Activated naive CD8-positive, alpha-beta T cell treated with anti-CD3 and anti-CD28 coated beads, Interleukin-2, amount 10 ng/mL, durations not matched to agents 7 days and 5 days (primary cell): ENCODE measurements around the gene NRN1. TPM values are rescaled to one million over a fixed set of nuclear protein-coding genes. Genes with fewer than 3 reads are reported as not detected.
"Not testable (repeated sequence)": the region's sequence is repeated elsewhere in the genome, so short reads cannot be mapped to it uniquely, and the experiment has no call there.

Source experiments
- ATAC-seq: fragments of 150-1000 bp; cut with Tn5 transposase; one replicate; pipeline ENCODE4 v1.10.0; 2021; ENCODE audit warnings: low read depth, moderate library complexity
- POLR2A ChIA-PET: fragments of 350-600 bp; sonication (Branson Sonifier 250); formaldehyde crosslinking; loops from one replicate; lab custom pipeline; 2021; ENCODE audit warnings: antibody characterized with exemption; lab: Charles Lee
- DNase-seq: peaks from one replicate; pipeline ENCODE4 v3.0.0; 2021
- H3K27ac Mint-ChIP-seq: one replicate; pipeline ENCODE4 v1.8.0; 2022; ENCODE audit warnings: mild to moderate bottlenecking, mixed read lengths
- H3K27me3 Mint-ChIP-seq: one replicate; pipeline ENCODE4 v1.8.0; 2022; ENCODE audit warnings: mild to moderate bottlenecking, moderate library complexity, mixed read lengths
- H3K36me3 Mint-ChIP-seq: one replicate; pipeline ENCODE4 v1.8.0; 2021; ENCODE audit warnings: mild to moderate bottlenecking, mixed read lengths
- H3K4me1 Mint-ChIP-seq: one replicate; pipeline ENCODE4 v1.8.0; 2021; ENCODE audit warnings: mixed read lengths
- H3K4me3 Mint-ChIP-seq: one replicate; pipeline ENCODE4 v1.8.0; 2022; ENCODE audit warnings: mild to moderate bottlenecking, moderate library complexity, mixed read lengths
- H3K9me3 Mint-ChIP-seq: one replicate; pipeline ENCODE4 v1.8.0; 2021; ENCODE audit warnings: mixed read lengths
- total RNA-seq, 2 experiments: library from RNA; stranded (reverse); gene quantifications; one replicate each; pipeline ENCODE4 v1.2.3, GENCODE V29; 2021

NRN1 gene
- total RNA-seq, 2 experiments from 2014 or later = 49.8 to 54.8 TPM

DNA sequence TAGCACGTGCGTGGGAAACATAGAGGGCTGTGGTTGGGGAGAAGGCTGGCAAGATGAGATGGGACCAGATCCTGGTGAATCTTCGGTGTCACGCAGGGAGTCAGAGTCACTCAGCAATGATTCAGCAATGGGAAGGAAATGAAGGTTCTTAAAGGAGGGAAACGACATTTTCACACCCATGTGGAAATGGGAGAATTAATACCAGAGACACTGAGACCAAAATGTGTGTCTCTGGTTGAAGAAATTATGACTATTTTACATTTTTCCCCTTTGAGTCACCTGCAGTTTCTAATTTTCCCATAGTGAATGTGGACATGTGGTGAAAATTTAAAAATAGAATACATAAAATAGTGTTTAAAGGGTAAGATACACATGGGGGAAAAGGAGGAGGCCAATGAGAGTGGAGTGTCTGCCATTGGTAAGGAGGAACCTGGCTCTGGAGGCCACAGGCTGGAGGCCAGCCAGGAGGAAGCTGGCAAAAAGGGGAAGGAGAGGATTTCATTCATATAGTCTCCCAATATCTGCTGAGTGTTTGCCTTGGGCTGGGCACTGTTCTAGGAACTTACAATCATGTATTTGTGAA is 17.5 kb downstream of the NRN1 start:
- POLR2A ChIA-PET = no interaction called here
- ATAC-seq (no peak), DNase-seq (no peak)
- H3K4me1 Mint-ChIP-seq = peaks cover 56% of the 10 kb centered on the region
- no peaks in the 10 kb centered on the region for H3K9me3 Mint-ChIP-seq
- no peak overlapping the region for H3K27ac Mint-ChIP-seq
- peaks cover 33% of the 10 kb centered on the region for H3K27me3 Mint-ChIP-seq
- peaks cover 15% of the 10 kb centered on the region for H3K36me3 Mint-ChIP-seq
- no peak overlapping the region for H3K4me3 Mint-ChIP-seq

DNA sequence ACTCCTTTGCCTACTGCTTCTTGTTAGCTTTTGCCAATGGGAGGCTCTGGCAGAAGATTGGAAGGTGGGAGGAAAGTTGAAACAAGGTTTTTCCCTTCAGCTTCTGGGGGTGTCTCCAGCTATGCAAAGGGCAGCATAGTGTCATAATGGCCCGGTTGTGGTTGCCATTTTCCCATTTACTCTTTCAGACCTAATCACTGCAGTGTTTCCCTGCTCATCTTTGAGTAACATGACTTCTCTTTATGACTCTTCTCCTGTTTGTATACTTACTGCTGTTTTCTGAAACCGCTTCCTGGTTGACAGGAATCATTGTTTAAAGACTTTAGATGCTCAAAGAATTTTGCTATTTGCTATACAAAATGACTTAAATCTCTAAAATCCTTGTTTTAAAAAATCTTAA is 19.9 kb downstream of the NRN1 start:
- H3K9me3 Mint-ChIP-seq = no peaks in the 10 kb centered on the region
- peaks cover 15% of the 10 kb centered on the region for H3K36me3 Mint-ChIP-seq
- H3K27me3 Mint-ChIP-seq = peaks cover 12% of the 10 kb centered on the region
- no peak for DNase-seq
- ATAC-seq = peak; percentile 26
- H3K4me3 Mint-ChIP-seq = no peak overlapping the region
- H3K27ac Mint-ChIP-seq = no peak overlapping the region
- POLR2A ChIA-PET = interaction anchor here (1.0 to 2.6 kb wide), 2 partner anchors 10 to 21 kb away, joined by 4 to 11 read pairs; partner anchors contain the start of gene NRN1
- H3K4me1 Mint-ChIP-seq = peaks cover 65% of the 10 kb centered on the region

DNA sequence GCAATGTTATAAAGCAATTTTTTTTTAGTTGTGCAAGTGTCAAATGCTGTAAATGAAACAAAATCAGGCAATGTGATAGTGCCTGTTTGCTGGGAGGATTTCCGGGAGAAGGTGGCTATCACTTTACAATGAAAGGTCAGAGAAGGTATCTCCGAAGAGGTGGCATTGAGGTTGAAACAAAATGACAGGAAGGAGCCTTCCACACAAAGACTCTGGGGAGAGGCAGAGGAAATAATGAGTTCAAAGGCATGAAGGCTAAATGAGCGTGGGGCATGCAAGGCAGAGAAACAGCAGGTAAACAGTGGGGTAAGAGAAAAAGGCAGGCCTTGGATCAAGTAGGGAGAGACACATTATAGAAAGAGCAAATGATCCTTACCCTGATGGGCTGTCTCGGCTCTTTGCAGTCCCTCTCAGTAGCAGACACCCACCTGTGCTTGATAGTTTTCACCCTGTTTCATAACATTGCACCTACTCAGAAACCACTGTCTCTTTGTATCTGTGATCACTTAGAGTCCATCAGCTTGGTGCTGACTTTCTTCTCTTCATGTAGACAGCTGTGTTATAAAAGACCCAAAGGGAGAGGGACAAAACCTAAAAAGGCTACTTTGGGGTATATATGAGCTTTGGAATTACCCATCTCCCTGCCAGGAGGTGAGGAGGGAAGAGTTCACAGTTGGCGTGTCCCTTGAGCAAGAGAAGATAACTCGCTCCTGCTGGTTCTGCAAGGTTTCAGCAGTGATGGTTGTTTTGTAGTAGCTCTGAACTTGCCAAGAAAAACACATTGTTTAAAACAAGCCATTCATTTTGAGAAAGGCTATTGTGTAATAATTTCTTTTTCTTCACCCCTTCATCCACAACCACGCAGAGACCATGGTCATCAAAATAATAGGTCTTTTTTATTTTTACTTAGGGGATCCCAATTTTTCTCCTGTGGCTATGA is 22.3 kb downstream of the NRN1 start:
- H3K9me3 Mint-ChIP-seq = no peaks in the 10 kb centered on the region
- H3K27me3 Mint-ChIP-seq = peaks cover 5% of the 10 kb centered on the region
- DNase-seq (no peak), ATAC-seq (peak; percentile 47)
- peak overlapping the region; percentile 87 for H3K27ac Mint-ChIP-seq
- H3K36me3 Mint-ChIP-seq = peaks cover 19% of the 10 kb centered on the region
- POLR2A ChIA-PET = interaction anchor here (1.2 to 4.0 kb wide), 2 partner anchors 13 to 16 kb away, joined by 3 to 15 read pairs; no protein-coding TSS in a partner anchor
- peaks cover 72% of the 10 kb centered on the region for H3K4me1 Mint-ChIP-seq
- peak overlapping the region; percentile 63 for H3K4me3 Mint-ChIP-seq

DNA sequence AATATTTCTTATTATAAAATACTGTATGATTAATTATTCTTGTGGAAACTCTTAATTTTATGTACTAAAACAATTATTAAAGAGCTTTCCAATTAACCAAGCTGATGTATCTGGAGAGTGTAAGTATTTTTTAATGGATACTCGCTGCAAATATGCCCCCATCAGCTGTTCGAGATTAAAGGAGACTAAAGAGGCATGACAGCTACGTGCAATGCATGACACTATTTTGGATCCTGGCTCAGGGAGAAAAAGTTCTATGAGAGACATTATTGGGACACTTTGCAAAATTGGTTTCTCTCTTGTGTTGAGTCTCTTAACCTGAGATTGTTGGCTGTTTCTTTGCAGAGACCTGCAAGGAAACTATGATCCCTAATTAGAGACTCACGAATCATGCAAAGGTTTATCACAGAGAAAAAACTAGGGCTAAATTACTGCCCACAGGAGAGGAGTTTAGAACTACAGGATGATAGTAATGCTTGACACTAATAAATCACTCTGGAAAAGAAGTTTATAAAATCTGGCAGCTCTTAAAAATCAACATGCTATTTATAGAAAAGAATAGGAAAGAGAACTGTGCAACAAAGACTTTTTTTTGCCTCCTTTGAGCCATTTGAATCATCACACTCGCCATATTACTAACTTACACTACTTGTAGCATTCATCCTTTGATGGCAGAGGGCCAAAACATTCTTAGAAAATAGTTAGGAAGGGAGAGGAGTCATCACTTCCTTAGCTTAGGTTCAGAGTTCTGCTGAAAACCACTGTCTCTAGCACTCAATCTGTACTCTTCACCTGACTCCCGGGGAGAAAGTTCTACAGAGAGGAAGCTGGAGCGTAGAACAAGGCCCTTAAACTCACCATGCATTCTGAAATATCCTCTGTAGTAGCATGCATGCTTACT is 25.3 kb downstream of the NRN1 start:
- POLR2A ChIA-PET = interaction anchor here (1.3 to 4.0 kb wide), 3 partner anchors 14 to 22 kb away, joined by 3 to 15 read pairs (median 5); no protein-coding TSS in a partner anchor
- Mint-ChIP-seq H3K27me3 (no peaks in the 10 kb centered on the region), H3K36me3 (peaks cover 10% of the 10 kb centered on the region), H3K4me1 (peaks cover 61% of the 10 kb centered on the region), H3K27ac (peak overlapping the region; percentile 42), H3K9me3 (no peaks in the 10 kb centered on the region), H3K4me3 (peak overlapping the region; percentile 49)
- ATAC-seq (peak; percentile 66), DNase-seq (no peak)

DNA sequence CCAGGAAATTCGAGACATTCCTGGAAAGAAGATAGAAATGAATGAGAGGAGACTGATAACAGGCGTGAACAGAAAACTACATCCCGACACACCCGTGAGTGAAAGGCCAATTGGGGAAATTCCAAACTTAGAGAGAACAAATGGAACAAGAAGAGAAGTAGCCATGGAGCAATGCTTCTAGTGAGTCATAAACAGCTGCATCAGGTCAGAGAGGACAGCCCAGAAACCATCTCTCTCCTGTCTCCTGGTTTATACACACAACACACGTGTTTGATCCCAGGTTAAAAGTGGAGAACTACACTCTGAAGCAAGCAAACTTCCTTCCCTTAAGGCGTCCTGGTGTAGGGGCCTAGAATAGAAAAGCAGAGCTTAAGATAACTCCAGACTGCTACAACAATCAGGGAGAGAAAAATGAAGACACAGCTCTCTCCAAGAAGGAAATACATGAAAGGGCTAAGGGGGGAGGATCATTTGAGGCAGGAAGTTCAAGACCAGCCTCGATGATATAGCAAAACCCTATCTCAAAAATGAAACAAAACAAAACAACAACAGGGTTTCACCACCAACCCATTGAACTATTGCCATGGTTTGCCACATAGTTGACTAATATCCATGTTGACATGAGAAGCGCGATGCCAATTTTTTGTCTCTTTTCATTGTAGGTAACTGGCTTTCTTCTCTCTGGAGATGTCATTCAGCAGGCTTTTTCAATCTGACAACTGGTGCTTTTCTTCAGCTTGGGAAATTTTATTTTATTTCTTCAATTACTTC is 26.9 kb downstream of the NRN1 start:
- Mint-ChIP-seq H3K27ac (no peak overlapping the region), H3K36me3 (peaks cover 7% of the 10 kb centered on the region)
- POLR2A ChIA-PET = interaction anchor here (0.7 to 0.9 kb wide), 2 partner anchors 15 to 24 kb away, joined by 3 read pairs; no protein-coding TSS in a partner anchor

DNA sequence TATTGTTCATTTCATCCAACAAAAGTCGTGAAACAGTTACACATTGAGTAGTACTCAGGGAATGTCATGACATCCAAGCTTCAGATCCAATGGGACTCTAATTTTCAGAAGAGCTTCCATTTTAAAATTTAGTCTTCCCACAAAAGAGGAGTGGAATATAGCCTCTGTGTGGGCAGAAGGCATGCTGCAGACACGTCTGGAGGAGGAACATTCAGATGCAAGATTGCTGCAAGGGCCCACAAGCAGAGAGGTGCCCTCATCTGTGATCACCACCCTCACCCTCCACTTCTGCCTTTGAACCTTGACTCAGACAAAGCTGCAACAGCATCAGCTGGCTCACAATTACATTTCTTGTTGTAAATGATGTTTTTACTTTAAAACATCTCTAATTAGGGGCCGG is 29.9 kb downstream of the NRN1 start:
- no peak for ATAC-seq
- peaks cover 21% of the 10 kb centered on the region for H3K4me1 Mint-ChIP-seq
- H3K9me3 Mint-ChIP-seq = no peaks in the 10 kb centered on the region
- no peak overlapping the region for H3K4me3 Mint-ChIP-seq
- H3K27me3 Mint-ChIP-seq = peaks cover 15% of the 10 kb centered on the region
- no peak for DNase-seq
- no peak overlapping the region for H3K27ac Mint-ChIP-seq
- H3K36me3 Mint-ChIP-seq = peaks cover 7% of the 10 kb centered on the region
- POLR2A ChIA-PET = interaction anchor here (2.0 kb wide), 1 partner anchor 10 kb away, joined by 4 read pairs; no protein-coding TSS in a partner anchor

More for the DNA sequence above, 26.9 kb downstream of the NRN1 start:
- Mint-ChIP-seq H3K4me3 (peak overlapping the region; percentile 36), H3K9me3 (no peaks in the 10 kb centered on the region), H3K27me3 (peaks cover 11% of the 10 kb centered on the region), H3K4me1 (peaks cover 47% of the 10 kb centered on the region)
- no peak for ATAC-seq
- no peak for DNase-seq

DNA sequence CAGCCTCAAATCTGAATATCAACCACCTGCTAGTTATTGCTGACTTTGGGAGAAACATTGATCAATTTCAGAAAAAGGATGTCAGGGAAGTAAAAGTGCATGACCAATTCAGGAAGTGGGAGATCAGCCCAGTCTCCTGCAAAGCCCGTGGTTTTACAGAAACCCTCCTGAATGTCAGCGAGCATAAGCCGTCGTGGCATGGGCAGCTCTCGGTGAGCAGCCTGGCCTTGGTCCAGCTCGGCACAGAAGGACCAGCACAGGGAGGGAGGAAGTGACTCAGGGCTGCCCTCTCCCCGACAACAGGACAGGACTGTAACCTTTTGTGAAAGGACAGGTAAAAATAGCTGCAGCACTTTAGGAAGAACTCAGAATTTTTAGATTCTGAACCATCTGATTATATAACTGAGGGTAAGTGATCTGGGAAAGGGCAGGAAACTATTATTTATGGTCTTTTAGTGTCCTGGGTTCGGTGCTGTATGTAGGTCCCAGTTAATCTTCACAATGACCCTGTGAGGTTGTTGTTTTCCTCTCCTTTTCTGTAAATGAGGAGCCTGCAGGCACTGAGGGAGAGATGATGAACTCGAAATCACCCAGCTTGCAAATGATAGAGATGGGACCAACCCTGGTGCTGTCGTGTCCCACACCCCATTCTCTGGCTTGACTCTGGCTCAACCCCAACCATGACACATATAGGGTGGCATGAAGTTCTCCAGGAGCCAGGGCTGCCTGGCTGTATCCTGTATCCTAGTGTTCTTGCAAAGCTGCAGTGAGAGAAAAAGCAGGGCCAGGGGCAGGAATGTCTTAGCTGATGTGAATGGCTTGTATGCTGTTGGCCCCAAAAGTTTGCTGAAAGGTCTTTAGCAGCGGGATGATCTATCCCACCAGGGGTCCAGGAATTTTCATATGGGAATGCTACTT is 37.6 kb downstream of the NRN1 start:
- ATAC-seq (no peak), DNase-seq (no peak)
- peak overlapping the region; percentile 11 for H3K27ac Mint-ChIP-seq
- H3K36me3 Mint-ChIP-seq = no peaks in the 10 kb centered on the region
- peaks cover 7% of the 10 kb centered on the region for H3K27me3 Mint-ChIP-seq
- POLR2A ChIA-PET = interaction anchor here (0.6 kb wide), 1 partner anchor 505 kb away, joined by 3 read pairs; no protein-coding TSS in a partner anchor
- peaks cover 15% of the 10 kb centered on the region for H3K4me1 Mint-ChIP-seq
- H3K4me3 Mint-ChIP-seq = peak overlapping the region; percentile 5
- no peaks in the 10 kb centered on the region for H3K9me3 Mint-ChIP-seq

DNA sequence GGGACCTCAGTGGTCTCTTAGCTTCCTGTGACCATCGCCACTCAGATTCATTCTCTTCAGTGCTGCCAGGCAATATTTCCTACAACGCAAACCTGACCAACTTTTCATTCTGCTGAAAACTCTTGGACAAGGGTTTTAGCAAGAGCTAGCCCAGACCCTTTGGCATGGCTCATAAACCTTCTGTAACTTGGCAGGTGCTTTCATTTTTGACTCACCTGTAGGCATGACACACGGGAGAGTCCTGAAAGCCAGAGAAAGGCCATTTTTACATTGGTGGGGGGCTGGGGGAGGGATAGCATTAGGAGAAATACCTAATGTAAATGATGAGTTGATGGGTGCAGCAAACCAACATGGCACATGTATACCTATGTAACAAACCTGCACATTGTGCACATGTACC is 38.7 kb downstream of the NRN1 start:
- POLR2A ChIA-PET = interaction anchor here (0.6 kb wide), 1 partner anchor 504 kb away, joined by 3 read pairs; no protein-coding TSS in a partner anchor
- H3K27me3 Mint-ChIP-seq = peaks cover 11% of the 10 kb centered on the region
- not testable (repeated sequence) for H3K4me3 Mint-ChIP-seq, H3K27ac Mint-ChIP-seq, DNase-seq, ATAC-seq, H3K9me3 Mint-ChIP-seq, H3K36me3 Mint-ChIP-seq
- H3K4me1 Mint-ChIP-seq = peaks cover 15% of the 10 kb centered on the region

DNA sequence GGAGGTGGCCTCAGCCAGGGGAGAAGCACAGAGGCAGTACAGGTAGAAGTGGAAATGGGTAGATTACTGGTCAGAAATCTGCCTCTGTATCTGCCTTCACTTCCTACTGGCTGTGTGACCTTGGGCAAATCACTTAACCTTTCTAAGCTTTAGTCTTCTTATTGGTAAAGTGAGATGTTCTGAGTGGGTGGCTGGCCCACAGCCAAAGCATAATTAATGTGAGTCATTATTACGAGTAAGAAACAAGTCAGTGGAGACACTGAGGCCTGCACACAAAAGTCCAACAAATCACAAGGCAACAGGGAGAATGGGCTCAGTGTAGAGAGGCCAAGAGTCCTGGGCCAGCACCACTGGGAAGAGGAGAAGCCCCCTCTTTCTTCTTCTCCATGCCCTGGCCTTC is 39.1 kb downstream of the NRN1 start:
- ATAC-seq (no peak), DNase-seq (no peak)
- H3K27me3 Mint-ChIP-seq = peaks cover 11% of the 10 kb centered on the region
- H3K4me3 Mint-ChIP-seq = no peak overlapping the region
- POLR2A ChIA-PET = no interaction called here
- peaks cover 15% of the 10 kb centered on the region for H3K4me1 Mint-ChIP-seq
- H3K9me3 Mint-ChIP-seq = no peaks in the 10 kb centered on the region
- no peaks in the 10 kb centered on the region for H3K36me3 Mint-ChIP-seq
- no peak overlapping the region for H3K27ac Mint-ChIP-seq

DNA sequence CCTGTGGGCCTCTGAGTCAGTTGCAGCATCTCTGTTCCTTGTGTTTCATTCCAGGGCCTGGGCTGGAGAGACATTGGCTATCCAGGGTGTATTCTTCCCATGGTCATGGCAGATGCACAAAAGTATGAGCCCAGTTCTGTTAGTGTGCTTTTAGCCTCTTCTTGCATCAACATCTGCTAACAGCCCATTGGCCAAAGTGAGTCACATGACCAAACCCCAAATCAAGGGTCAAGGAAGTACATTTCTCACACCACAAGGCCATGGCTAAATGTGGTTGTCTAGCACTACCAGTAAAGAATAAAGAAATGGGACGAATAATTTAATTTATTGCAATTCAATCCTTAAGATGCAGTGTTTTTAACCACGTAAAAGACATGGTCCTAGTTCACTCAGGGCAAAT is 43.9 kb downstream of the NRN1 start:
- DNase-seq (no peak), ATAC-seq (no peak)
- Mint-ChIP-seq H3K4me1 (no peaks in the 10 kb centered on the region), H3K36me3 (peaks cover 2% of the 10 kb centered on the region), H3K9me3 (no peaks in the 10 kb centered on the region), H3K27ac (no peak overlapping the region), H3K27me3 (peaks cover 14% of the 10 kb centered on the region), H3K4me3 (no peak overlapping the region)
- POLR2A ChIA-PET = no interaction called here

DNA sequence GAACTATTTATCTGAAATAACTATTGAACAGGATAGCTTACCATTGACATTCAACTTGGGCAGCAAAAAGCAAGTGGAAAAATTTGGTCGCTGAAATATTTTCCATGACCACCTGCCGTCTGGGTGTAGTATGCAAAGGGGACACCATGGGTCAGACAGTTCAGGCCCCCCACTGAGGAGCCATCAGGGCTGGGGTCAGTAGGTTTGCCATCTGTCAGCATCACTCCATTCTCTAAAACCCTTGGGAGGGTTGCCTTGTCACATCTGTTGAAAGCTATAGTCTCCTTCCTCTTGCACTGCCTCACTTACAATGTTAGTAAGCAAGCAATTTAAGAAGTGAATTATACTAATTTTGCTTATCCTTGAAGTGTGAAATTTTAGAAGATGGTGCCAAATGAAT is 44.9 kb downstream of the NRN1 start:
- H3K27me3 Mint-ChIP-seq = peaks cover 16% of the 10 kb centered on the region
- POLR2A ChIA-PET = no interaction called here
- no peaks in the 10 kb centered on the region for H3K4me1 Mint-ChIP-seq
- H3K36me3 Mint-ChIP-seq = peaks cover 2% of the 10 kb centered on the region
- DNase-seq (no peak), ATAC-seq (no peak)
- no peaks in the 10 kb centered on the region for H3K9me3 Mint-ChIP-seq
- H3K27ac Mint-ChIP-seq = no peak overlapping the region
- H3K4me3 Mint-ChIP-seq = no peak overlapping the region
